Activated naive CD4-positive, alpha-beta T cell treated with anti-CD3 and anti-CD28 coated beads, Interleukin-2, amount 10 ng/mL, durations not matched to agents 7 days and 5 days (primary cell): ENCODE results near the gene DNAAF5.

Experiments used
- CTCF ChIA-PET: fragments of 350-600 bp; sonication (Branson Sonifier 250); formaldehyde crosslinking; loops from one replicate; lab custom pipeline; 2021; ENCODE audit warnings: antibody characterized with exemption; lab: Charles Lee
- DNase-seq: peaks from one replicate; pipeline ENCODE4 v3.0.0-alpha.2; 2020
- H3K27ac Mint-ChIP-seq: one replicate; pipeline ENCODE4 v1.8.0; 2021; ENCODE audit warnings: mild to moderate bottlenecking, moderate library complexity, mixed read lengths
- H3K27me3 Mint-ChIP-seq: one replicate; pipeline ENCODE4 v1.8.0; 2021; ENCODE audit warnings: mild to moderate bottlenecking, mixed read lengths
- H3K36me3 Mint-ChIP-seq: one replicate; pipeline ENCODE4 v1.8.0; 2021; ENCODE audit warnings: mixed read lengths
- H3K4me1 Mint-ChIP-seq: one replicate; pipeline ENCODE4 v1.8.0; 2021; ENCODE audit warnings: mixed read lengths
- H3K4me3 Mint-ChIP-seq: one replicate; pipeline ENCODE4 v1.8.0; 2021; ENCODE audit warnings: mild to moderate bottlenecking, moderate library complexity, mixed read lengths
- H3K9me3 Mint-ChIP-seq: one replicate; pipeline ENCODE4 v1.8.0; 2021; ENCODE audit warnings: mixed read lengths

Gene DNAAF5

DNA sequence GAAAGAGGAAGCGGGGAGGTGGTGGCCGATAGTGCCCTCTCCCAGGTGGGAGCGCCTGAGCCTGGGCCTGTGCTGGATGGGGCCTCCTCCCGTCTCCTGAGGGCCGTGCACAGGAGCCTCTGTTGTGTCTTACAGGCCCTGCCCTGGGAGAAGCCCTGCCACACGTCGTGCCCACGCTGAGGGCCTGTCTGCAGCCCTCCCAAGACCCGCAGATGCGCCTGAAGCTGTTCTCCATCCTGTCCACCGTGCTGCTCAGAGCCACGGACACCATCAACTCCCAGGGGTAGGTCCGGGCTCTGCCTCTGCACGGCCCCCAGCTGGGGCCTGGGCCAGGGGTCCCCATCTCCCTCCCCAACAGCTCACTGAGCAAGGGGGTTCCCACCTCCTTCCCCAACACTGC lies 43.8 kb downstream of the DNAAF5 start:
- Mint-ChIP-seq H3K36me3 (peaks cover 9% of the 10 kb centered on the region), H3K27ac (no peak overlapping the region), H3K4me1 (no peaks in the 10 kb centered on the region), H3K4me3 (no peak overlapping the region), H3K27me3 (no peaks in the 10 kb centered on the region), H3K9me3 (no peaks in the 10 kb centered on the region)
- DNase-seq, result no peak
- CTCF ChIA-PET, result interaction anchor here (1.1 kb wide), 1 partner anchor 433 kb away, joined by 3 read pairs; no protein-coding TSS in a partner anchor

DNA sequence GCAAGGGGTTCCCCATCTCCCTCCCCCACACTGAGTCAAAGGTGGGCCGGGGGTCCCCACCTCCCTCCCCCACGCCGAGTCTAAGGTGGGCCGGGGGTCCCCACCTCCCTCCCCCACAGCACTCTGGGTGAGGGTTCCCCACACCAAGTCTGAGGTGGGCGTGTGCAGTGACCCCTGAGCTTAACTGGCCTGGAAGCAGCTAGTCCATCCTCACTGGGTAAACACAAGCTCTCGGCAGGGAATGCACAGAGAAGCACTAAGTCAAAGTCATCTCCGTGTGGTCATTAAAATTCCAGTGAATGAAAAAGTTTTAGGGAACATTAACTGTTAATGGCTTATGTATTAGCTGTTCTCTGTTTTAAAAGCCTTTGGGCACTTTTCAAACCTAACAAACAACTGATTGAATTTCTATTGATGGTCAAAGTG lies 44.3 kb downstream of the DNAAF5 start:
- no peak overlapping the region for H3K4me3 Mint-ChIP-seq
- no peaks in the 10 kb centered on the region for H3K27me3 Mint-ChIP-seq
- DNase-seq, result no peak
- H3K4me1 Mint-ChIP-seq, result no peaks in the 10 kb centered on the region
- no peaks in the 10 kb centered on the region for H3K9me3 Mint-ChIP-seq
- CTCF ChIA-PET, result interaction anchor here (1.1 kb wide), 1 partner anchor 433 kb away, joined by 3 read pairs; no protein-coding TSS in a partner anchor
- H3K27ac Mint-ChIP-seq, result no peak overlapping the region
- peaks cover 8% of the 10 kb centered on the region for H3K36me3 Mint-ChIP-seq

DNA sequence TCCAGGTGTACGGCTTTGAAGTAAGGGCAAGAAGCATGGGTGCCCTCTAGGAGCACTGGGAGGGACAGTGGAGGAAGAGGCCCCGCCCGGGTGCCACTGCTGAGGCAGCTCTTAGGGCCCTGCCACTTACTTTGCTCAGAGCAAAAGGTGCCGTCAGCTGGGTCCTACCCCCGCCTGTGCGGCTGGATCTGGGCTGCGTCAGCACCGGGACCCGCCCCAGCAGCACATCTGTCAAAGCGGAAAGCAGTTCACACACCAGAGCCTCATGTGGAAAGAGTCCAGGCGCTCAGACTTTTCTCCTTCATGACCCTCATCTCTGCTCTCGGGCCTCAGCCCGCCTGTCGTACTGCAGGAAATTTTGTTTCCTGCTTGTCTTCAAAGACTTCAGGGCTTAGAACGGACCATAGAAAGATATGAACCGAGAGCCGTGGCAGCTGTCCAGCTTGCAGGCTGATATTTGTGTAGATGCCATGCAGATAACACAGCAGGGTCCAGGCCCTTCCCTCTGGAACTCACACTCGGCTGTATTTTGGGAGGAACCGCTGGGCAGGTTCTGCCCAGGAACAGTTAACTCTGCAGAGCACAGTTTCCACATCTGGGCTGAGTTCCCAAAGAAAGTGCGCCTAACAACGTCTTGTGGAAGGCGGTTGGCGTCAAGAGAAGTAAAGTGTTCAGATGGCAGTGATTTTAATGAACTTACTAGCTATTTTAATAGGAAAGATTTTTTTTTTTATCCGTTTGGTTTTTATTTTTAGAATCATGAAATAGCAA lies 44.9 kb downstream of the DNAAF5 start:
- no peak for DNase-seq
- H3K4me1 Mint-ChIP-seq, result no peaks in the 10 kb centered on the region
- H3K27me3 Mint-ChIP-seq, result no peaks in the 10 kb centered on the region
- peaks cover 7% of the 10 kb centered on the region for H3K36me3 Mint-ChIP-seq
- CTCF ChIA-PET, result interaction anchor here (0.7 to 1.1 kb wide), 2 partner anchors 434 to 450 kb away, joined by 3 read pairs; no protein-coding TSS in a partner anchor
- H3K4me3 Mint-ChIP-seq, result no peak overlapping the region
- no peaks in the 10 kb centered on the region for H3K9me3 Mint-ChIP-seq
- H3K27ac Mint-ChIP-seq, result no peak overlapping the region

DNA sequence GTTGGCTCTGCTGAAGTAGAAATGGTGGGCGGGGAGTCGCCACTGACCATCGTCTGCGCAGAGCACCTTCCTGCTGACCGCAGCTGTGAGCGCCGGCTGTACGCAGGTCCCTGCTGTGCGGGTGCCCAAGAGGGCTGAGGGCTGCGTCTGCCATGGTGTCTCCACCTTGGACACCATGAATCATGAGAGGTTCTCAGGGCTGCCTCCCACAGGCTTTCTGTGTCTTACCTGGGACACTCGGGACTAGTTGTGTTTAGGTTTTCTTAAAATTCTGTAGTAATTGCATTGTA lies 45.5 kb downstream of the DNAAF5 start:
- DNase-seq, result no peak
- Mint-ChIP-seq H3K4me1 (no peaks in the 10 kb centered on the region), H3K27me3 (no peaks in the 10 kb centered on the region), H3K9me3 (no peaks in the 10 kb centered on the region), H3K36me3 (peaks cover 5% of the 10 kb centered on the region), H3K4me3 (no peak overlapping the region), H3K27ac (no peak overlapping the region)
- CTCF ChIA-PET, result interaction anchor here (0.7 kb wide), 1 partner anchor 450 kb away, joined by 3 read pairs; no protein-coding TSS in a partner anchor

DNA sequence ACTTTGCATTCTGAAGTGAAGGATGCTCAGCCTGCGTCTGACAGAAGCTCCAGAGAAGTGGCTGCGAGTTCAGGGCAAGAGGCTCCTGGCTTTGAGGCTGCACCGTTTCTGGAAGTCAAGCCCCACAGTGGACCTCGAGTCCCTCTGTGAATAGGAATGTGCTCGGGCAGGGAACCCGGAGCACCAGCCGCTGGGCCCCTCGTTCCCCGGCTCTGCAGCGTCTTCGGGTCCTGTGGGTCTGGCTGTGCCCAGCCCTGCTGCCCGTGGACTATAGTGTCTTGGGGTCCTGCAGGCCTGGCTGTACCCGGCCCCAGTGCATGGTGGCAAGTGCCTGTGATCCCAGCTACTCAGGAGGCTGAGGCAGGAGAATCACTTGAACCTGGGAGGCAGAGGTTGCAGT lies 45.9 kb downstream of the DNAAF5 start:
- H3K27ac Mint-ChIP-seq, result no peak overlapping the region
- H3K36me3 Mint-ChIP-seq, result peaks cover 5% of the 10 kb centered on the region
- no peak overlapping the region for H3K4me3 Mint-ChIP-seq
- DNase-seq, result no peak
- H3K27me3 Mint-ChIP-seq, result no peaks in the 10 kb centered on the region
- H3K4me1 Mint-ChIP-seq, result no peaks in the 10 kb centered on the region
- no peaks in the 10 kb centered on the region for H3K9me3 Mint-ChIP-seq
- CTCF ChIA-PET, result interaction anchor here (0.7 kb wide), 1 partner anchor 451 kb away, joined by 3 read pairs; no protein-coding TSS in a partner anchor

DNA sequence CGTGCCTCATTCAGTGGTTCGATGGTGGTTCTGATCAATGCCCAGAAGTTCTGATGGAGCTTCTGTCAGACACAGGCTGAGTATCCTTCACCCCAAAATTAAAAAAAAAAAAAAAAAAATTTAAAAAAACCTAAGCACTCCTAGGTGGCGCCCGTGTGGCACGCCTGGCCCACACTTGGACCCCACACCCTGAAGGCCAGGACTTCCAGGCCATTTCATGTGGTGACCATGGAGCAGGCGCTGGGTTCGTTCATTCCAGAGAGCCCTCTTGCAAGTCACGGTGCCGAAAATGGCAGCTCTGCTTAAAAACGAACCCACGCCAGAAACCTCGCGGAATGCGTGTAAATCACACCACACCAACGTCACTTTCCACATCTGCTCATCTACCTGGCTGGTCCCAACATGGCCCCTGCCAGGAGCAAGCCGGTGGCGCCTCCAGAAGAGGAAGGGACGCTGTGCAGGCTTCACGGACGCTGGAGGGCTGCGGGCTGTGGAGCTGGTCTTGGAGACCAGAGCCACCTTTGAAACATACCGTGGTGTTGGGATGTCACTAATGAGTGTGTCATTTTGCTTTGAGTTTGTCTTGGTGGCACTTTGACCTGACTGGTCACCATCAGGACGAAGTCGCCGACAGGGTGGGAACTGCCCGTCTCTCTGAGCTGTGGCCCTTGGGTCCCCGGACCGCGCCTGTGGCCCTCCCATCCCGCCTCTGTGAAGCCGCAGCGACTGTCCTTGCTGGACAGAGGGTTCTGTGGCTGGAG lies 46.5 kb downstream of the DNAAF5 start:
- peaks cover 4% of the 10 kb centered on the region for H3K36me3 Mint-ChIP-seq
- no peaks in the 10 kb centered on the region for H3K4me1 Mint-ChIP-seq
- no peak for DNase-seq
- H3K4me3 Mint-ChIP-seq, result no peak overlapping the region
- no peaks in the 10 kb centered on the region for H3K9me3 Mint-ChIP-seq
- CTCF ChIA-PET, result interaction anchor here (0.7 to 1.0 kb wide), 3 partner anchors 10 to 451 kb away, joined by 3 to 5 read pairs (median 3); no protein-coding TSS in a partner anchor
- H3K27ac Mint-ChIP-seq, result no peak overlapping the region
- H3K27me3 Mint-ChIP-seq, result no peaks in the 10 kb centered on the region

DNA sequence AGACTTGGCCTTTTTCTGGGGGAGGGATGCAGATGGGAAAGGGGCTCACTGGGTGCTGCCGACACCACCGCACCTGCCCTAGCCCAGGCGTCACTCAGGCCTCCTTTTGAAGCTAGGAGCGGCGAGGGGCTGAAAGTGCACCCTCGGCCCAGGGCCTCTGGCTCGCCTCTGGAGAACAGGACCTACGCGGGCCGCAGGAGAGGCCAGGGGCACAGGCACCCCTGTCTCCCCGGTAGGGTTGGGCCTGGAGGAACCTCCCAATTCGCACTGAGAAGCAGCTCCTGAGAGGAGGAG lies 47.1 kb downstream of the DNAAF5 start:
- no peaks in the 10 kb centered on the region for H3K4me1 Mint-ChIP-seq
- CTCF ChIA-PET, result interaction anchor here (0.7 to 1.0 kb wide), 3 partner anchors 10 to 452 kb away, joined by 3 to 5 read pairs (median 3); no protein-coding TSS in a partner anchor
- H3K4me3 Mint-ChIP-seq, result no peak overlapping the region
- no peaks in the 10 kb centered on the region for H3K27me3 Mint-ChIP-seq
- no peak overlapping the region for H3K27ac Mint-ChIP-seq
- no peak for DNase-seq
- H3K9me3 Mint-ChIP-seq, result no peaks in the 10 kb centered on the region
- peaks cover 4% of the 10 kb centered on the region for H3K36me3 Mint-ChIP-seq

DNA sequence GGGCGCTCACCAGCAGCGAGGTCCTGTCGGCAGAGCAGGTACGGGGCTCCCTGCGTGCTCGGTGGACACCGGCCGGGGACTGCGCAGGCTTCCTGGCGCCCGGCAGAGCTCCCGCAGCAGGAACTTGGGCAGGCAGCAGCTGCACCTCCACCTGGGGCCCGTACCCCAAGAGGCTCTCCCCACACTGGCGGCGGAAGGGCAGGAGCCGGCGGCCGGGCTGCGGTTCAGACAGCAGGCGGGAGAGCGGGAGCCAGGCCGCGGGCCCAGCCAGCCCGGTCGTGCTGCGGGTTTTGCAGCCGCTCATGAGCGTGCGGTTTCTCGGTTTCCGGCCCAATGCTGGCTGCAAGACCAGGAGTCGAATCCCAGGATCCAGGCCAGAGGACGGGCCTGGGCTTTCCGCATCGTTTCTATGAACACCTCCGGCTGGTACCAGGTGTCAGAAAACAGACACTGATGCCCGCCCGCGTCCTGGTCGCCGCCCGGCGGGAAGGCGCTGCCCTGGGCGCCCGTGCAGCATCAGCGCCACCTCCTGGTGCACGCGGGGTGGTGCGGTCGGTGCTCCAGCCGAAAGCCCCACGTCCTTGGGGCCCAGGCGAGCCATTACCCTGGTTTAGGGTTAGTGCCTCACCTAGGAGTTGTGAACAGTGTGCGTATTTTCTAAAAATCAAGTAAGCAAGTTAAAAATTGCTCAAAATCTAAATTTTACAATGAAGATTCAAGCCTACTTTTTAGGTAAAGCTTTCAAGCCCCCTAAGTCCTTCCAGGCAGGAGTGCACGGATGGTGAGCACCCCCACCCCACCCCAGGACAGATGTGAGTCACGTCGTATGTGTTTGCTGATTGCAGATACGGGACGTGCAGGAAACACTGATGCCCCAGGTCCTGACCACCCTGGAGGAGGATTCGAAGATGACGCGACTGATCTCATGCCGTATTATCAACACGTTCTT lies 47.9 kb downstream of the DNAAF5 start:
- DNase-seq, result peak; percentile 70
- CTCF ChIA-PET, result interaction anchor here (0.7 to 1.2 kb wide), 6 partner anchors 9 to 452 kb away, joined by 3 to 5 read pairs (median 4); no protein-coding TSS in a partner anchor
- H3K36me3 Mint-ChIP-seq, result peaks cover 4% of the 10 kb centered on the region

DNA sequence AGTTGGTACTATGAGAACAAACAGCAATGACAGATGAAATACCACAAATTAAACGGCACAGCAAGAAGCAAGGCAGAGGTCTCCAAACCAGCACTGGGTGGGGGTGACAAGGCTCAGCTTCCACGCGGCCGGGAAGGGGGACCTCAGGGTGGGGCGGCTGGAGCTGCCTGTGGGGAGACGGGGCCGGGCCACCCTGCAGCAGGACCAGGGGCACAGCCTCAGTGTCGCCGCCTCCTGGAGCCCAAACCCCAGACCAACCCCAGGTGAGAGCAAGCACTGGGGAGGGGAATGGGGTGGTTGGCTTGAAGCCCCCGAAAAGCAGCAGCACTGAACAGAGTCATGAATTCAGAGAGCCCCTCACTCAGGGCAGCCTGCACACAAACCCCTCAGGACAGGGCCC lies 49.9 kb downstream of the DNAAF5 start:
- Mint-ChIP-seq H3K27ac (no peak overlapping the region), H3K4me3 (no peak overlapping the region), H3K9me3 (no peaks in the 10 kb centered on the region), H3K27me3 (no peaks in the 10 kb centered on the region), H3K4me1 (no peaks in the 10 kb centered on the region), H3K36me3 (peaks cover 5% of the 10 kb centered on the region)
- CTCF ChIA-PET, result interaction anchor here (1.0 to 1.7 kb wide), 2 partner anchors 14 to 454 kb away, joined by 3 to 4 read pairs; no protein-coding TSS in a partner anchor
- no peak for DNase-seq

More for the DNA sequence above, 47.9 kb downstream of the DNAAF5 start:
- Mint-ChIP-seq H3K27me3 (no peaks in the 10 kb centered on the region), H3K4me3 (no peak overlapping the region), H3K27ac (no peak overlapping the region), H3K9me3 (no peaks in the 10 kb centered on the region), H3K4me1 (no peaks in the 10 kb centered on the region)

DNA sequence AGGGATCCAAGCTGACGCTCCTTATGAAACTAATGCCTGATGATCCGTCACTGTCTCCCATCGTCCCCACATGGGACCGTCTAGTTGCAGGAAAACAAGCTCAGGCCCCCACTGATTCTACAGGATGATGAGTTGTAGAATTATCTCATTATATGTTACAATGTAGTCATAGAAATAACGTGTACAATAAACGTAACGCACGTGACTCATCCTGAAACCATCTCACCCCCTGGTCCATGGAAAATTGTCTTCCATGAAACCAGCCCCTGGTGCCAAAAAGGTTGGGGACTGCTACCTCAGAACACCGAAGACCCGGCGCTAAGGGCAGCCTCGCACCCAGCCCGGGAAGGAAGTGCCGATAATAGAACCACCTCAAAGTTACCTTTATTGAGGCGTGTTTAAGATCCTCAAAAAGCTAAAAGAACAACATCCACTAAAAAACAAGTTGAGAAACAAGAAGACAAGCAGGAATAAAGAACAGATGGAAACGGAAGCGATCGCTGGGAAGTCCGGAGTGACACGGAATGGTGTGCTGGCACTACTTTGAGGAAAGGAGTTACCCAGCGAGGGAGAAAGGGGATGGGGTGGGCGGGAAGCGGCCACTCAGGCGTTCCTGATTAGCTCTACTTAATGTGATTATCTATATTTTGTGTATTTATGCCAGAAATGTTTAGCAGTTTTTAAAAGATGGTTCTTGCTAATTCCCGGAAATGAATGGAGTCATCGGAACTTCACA lies 50.7 kb downstream of the DNAAF5 start:
- Mint-ChIP-seq H3K27me3 (no peaks in the 10 kb centered on the region), H3K27ac (no peak overlapping the region), H3K4me3 (no peak overlapping the region), H3K9me3 (no peaks in the 10 kb centered on the region), H3K36me3 (peaks cover 12% of the 10 kb centered on the region), H3K4me1 (no peaks in the 10 kb centered on the region)
- DNase-seq, result no peak
- CTCF ChIA-PET, result interaction anchor here (0.9 to 1.7 kb wide), 3 partner anchors 9 to 455 kb away, joined by 3 to 4 read pairs (median 3); no protein-coding TSS in a partner anchor

DNA sequence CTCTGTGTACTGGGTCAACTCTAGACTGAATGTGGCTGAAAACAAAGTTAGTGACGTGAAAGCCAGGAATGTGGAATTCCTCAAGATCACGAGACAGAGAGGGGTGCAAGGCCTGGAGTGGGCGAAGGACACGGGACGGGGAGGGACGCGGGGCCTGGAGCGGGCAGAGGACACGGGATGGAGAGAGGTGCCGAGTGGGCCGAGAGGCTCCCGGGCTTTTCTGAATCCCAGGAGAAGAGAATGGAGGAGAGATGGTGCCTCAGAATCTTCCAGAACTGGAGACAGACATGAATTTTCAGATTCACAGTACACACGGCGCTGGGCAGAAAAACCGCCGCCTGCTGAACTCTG lies 51.2 kb downstream of the DNAAF5 start:
- Mint-ChIP-seq H3K36me3 (peaks cover 15% of the 10 kb centered on the region), H3K4me3 (no peak overlapping the region), H3K27ac (peak overlapping the region; percentile 19), H3K4me1 (no peaks in the 10 kb centered on the region), H3K9me3 (no peaks in the 10 kb centered on the region), H3K27me3 (no peaks in the 10 kb centered on the region)
- CTCF ChIA-PET, result interaction anchor here (0.9 kb wide), 1 partner anchor 10 kb away, joined by 3 read pairs; no protein-coding TSS in a partner anchor
- no peak for DNase-seq

DNA sequence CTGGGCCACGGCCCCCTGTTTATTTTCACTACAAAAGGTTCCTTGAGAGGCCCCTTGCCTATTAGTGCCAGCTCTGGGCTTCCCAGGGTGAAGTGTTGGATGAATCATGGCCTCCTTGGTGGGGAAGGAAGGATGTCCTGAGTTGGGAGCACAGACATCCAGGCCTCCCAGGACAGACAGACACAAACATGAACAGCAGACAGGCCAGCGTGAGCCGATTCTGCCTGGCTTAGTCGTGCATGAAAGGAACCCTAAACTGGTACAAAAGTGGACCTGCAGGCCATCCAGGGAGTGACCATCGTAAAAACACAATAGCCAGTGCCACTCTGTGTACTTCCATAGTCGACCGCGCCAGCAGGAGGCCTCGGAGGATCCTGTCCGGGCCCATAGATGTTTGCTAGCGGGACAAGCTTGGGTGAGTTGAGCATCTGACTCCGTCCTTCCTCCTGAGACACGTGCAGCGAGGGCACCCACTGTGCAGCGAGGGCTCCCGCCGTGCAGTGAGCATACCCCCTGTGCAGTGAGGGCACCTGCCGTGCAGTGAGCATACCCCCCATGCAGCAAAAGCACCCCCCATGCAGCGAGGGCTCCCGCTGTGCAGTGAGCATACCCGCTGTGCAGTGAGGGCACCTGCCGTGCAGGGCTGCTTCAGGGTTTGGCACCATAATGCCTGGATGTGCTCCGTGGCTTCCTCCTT lies 51.9 kb downstream of the DNAAF5 start:
- CTCF ChIA-PET, result no interaction called here
- no peaks in the 10 kb centered on the region for H3K27me3 Mint-ChIP-seq
- DNase-seq, result no peak
- no peak overlapping the region for H3K27ac Mint-ChIP-seq
- H3K9me3 Mint-ChIP-seq, result no peaks in the 10 kb centered on the region
- H3K4me1 Mint-ChIP-seq, result no peaks in the 10 kb centered on the region
- peaks cover 22% of the 10 kb centered on the region for H3K36me3 Mint-ChIP-seq
- H3K4me3 Mint-ChIP-seq, result no peak overlapping the region
